ENCODE results near the gene MDH1B.
A peak's percentile ranks its signal among the peaks of the same experiment; 100 is the strongest.
"Not testable (repeated sequence)": the region's sequence is repeated elsewhere in the genome, so short reads cannot be mapped to it uniquely, and the experiment has no call there.

MDH1B gene

GRCh38 chr2:206765242-206766056 lies at the start of gene MDH1B, which contains the start of gene FASTKD2:
Gene MDH1B, minus strand, starts transcription at chr2:206765328. Its CDS starts 57 bp downstream, at chr2:206765271.
Gene FASTKD2, plus strand, starts transcription at chr2:206765606. Its CDS starts 1,088 bp downstream, at chr2:206766694.
- no peak for TF ChIP-seq CTCF (IDR thresholded peaks at IDR 0.05; ENCODE audit: low read depth, low read length, missing control alignments)
- in situ Hi-C loops (cut with HindIII; ENCODE audit: low sequenced_read_pairs) = no loop called here
- peak within 1 kb of the TSS; percentile 91 for H3K4me3 ChIP-seq (ENCODE audit: low read depth, low read length)
- DNase-seq (ENCODE audit: low read depth) = peak; percentile 86

DNA sequence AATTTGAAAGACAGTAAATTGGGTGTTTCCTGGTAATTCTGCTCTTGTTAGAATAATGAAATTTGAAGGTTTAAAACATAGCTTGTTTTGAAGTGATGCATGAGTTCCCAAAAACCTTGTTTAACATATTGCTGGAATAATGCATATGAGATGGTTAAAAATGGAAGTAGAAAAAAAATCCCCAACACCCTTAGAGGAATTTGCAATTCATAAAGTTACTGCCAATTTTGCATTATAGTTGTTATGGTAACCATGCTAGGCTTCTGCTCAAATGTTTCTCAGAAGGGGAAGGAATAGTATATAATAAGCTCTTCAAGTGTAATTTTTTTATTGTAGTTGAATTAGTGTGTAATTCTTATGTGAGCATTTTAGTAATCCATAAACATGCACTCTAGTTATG lies 49.4 kb upstream of the MDH1B start:
- H3K4me3 ChIP-seq (ENCODE audit: low read depth, low read length) = no peak overlapping the region
- TF ChIP-seq CTCF (IDR thresholded peaks at IDR 0.05; ENCODE audit: low read depth, low read length, missing control alignments) = no peak
- DNase-seq (ENCODE audit: low read depth) = no peak
- in situ Hi-C loops (cut with HindIII; ENCODE audit: low sequenced_read_pairs) = no loop called here

GRCh38 chr2:206812471-206812870 lies 47.3 kb upstream of the MDH1B start:
- H3K4me3 ChIP-seq (ENCODE audit: low read depth, low read length); in situ Hi-C loops (cut with HindIII; ENCODE audit: low sequenced_read_pairs); DNase-seq (ENCODE audit: low read depth): not testable (repeated sequence)

GRCh38 chr2:206807624-206808023 lies 42.5 kb upstream of the MDH1B start:
- DNase-seq (ENCODE audit: low read depth); H3K4me3 ChIP-seq (ENCODE audit: low read depth, low read length); in situ Hi-C loops (cut with HindIII; ENCODE audit: low sequenced_read_pairs): not testable (repeated sequence)

DNA sequence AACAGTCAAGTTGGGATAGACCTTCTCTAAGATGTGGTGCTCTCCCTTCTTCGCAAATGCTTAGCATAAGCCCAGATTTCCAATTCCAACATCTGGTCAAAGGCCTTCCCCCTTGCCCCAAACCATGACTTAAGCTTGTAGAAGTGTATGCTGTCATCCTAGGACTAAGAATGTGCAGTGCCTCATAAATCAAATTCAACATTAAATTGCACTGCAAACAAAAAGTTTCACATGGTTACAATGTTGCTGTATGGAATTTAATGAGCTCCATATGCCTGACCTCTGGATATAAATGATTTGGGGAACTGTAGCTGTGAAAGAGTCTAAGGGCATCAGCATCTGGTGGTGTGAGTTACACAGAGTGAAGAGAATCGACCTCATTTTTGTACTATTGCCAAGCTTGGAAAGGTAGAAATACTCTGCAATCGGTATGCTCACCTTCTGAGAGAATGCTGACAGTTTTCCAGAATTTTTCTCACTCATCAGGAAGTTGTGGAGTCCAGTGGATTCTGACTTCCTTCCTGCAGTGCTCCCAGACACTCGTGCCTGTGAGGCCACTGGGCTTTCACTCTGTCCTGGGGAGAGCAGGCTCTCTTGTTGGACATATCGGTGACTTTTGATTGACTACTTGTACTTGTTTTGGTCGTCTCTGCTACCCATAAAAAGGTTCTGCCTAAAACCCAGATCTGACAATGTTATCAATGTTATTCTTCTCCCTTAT lies 40.9 kb upstream of the MDH1B start:
- TF ChIP-seq CTCF (IDR thresholded peaks at IDR 0.05; ENCODE audit: low read depth, low read length, missing control alignments) = no peak
- no peak for DNase-seq (ENCODE audit: low read depth)
- in situ Hi-C loops (cut with HindIII; ENCODE audit: low sequenced_read_pairs) = no loop called here
- no peak overlapping the region for H3K4me3 ChIP-seq (ENCODE audit: low read depth, low read length)

DNA sequence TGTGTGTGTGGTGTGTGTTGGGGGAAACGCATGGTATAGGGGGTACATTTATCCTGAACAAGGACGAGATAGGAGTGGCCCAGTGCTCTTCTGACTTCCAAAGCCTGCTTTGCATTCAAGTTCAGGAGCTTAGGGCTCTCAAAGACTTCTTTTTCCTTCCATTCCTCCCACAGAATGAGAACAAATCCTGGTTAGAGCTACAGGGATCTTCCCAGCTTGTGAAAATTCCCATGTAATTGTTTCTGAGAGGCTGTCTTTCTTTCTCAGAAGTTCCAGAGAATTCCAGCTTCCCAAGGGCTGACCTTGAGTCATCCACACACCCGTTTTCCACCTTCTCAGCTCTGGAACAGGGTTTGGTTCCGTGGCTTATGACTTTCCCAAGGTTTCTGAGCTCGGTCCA lies 39.2 kb upstream of the MDH1B start:
- DNase-seq (ENCODE audit: low read depth) = no peak
- no peak overlapping the region for H3K4me3 ChIP-seq (ENCODE audit: low read depth, low read length)
- TF ChIP-seq CTCF (IDR thresholded peaks at IDR 0.05; ENCODE audit: low read depth, low read length, missing control alignments) = no peak
- in situ Hi-C loops (cut with HindIII; ENCODE audit: low sequenced_read_pairs) = no loop called here

- DNase-seq (ENCODE audit: low read depth) = no peak
- in situ Hi-C loops (cut with HindIII; ENCODE audit: low sequenced_read_pairs) = no loop called here
- TF ChIP-seq CTCF (IDR thresholded peaks at IDR 0.05; ENCODE audit: low read depth, low read length, missing control alignments) = no peak
- H3K4me3 ChIP-seq (ENCODE audit: low read depth, low read length) = no peak overlapping the region
These were observed 37.8 kb upstream of the MDH1B start for GRCh38 chr2:206802654-206803514.

Data from astrocyte of the cerebellum (primary cell).